Hematopoietic multipotent progenitor cell treated with erythropoietin and hydrocortisone succinate and interleukin-3 and kit ligand, for 17 days (in vitro differentiated cells): ENCODE data around the gene PIM1.
"Not testable (repeated sequence)": the region's sequence is repeated elsewhere in the genome, so short reads cannot be mapped to it uniquely, and the experiment has no call there.

Experiments
- DNase-seq: peaks from one replicate; pipeline ENCODE4 v3.0.0-alpha.2; 2015; ENCODE audit warnings: low spot score

Gene PIM1

DNA sequence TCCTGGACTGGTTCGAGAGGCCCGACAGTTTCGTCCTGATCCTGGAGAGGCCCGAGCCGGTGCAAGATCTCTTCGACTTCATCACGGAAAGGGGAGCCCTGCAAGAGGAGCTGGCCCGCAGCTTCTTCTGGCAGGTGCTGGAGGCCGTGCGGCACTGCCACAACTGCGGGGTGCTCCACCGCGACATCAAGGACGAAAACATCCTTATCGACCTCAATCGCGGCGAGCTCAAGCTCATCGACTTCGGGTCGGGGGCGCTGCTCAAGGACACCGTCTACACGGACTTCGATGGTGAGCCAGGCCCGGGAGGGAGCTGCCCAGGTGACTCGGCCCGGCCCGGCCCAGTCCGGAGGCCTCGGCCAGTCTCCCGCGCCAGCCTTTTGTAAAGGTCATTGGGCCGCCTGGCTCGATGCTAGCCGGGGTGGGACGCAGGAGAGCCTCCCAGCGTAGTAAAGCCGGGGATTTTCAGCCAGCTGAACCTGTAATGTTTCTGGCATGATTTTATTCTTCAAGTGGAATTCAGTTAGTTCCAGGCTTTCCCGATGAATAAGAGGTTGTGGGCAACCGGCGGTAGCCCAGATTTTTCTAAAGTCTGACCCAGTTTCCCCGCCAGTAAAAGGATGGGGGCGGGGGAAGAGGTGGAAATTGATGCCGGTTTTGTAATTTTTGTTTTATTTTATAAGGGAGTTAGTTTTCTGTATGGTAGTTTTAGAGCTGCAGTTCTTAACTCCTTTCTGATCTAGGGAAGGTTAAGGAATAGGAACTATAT is 1.4 kb downstream of the PIM1 start:
- DNase-seq = peak; percentile 82

DNA sequence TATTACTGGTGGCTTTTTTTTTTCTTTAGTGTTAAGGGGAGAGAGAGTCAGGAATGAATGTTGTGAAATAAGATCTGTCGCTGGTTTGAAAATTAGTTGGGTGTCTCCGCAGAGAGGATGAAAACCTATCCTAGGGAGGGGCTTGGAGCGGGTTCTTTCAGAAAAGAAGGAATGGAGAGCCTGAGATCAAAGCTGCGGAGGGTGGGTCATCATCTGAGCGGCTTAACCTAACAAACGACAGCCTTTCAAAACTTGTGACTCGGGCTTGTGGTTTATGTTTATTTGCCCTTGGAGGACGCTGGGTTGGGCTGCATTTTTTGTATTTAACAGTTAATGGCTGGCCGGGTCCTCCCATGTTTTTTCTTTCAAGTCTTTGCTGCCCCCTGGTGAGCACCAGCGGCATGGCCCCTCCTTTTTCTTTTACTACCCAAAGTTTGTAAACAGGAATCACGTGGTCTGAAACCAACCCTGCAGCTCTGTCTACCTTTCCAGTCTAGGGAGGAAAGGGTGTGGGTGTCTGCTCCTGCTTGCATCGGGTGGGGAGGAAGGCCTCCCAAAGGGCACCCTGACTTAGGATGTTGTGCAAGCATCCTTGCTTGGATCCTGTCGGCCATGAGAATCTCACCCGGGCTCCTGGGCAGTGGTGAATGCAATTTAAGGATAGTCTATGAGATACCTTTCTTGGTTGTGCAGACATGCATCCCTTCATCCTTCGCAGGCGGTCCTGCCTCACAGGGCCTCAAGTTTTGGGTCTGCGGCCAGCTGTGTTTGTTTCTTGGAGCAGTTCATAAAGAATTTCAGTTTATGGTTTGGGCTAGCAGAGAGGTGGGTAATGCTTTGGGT is 2.2 kb downstream of the PIM1 start:
- DNase-seq = peak; percentile 99

DNA sequence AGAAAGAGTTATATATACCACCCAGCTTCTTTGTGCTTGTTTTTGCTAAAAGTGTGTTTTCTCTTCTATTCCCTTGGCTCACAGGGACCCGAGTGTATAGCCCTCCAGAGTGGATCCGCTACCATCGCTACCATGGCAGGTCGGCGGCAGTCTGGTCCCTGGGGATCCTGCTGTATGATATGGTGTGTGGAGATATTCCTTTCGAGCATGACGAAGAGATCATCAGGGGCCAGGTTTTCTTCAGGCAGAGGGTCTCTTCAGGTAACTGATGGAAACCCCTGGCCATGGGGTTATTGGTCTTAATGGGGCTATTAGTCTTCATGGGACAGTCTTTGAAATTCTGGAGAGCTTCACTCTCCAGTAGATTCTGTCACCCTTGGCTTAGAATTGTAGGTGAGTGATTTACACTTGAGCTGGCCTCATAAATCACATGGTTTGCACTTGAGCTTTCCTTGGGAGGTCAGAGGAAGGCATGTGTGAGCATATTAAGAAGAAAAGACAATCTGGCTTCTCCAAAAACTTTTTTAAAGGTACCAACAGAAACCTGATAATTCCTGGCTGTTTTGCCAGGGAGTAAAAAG is 3.0 kb downstream of the PIM1 start:
- no peak for DNase-seq

DNA sequence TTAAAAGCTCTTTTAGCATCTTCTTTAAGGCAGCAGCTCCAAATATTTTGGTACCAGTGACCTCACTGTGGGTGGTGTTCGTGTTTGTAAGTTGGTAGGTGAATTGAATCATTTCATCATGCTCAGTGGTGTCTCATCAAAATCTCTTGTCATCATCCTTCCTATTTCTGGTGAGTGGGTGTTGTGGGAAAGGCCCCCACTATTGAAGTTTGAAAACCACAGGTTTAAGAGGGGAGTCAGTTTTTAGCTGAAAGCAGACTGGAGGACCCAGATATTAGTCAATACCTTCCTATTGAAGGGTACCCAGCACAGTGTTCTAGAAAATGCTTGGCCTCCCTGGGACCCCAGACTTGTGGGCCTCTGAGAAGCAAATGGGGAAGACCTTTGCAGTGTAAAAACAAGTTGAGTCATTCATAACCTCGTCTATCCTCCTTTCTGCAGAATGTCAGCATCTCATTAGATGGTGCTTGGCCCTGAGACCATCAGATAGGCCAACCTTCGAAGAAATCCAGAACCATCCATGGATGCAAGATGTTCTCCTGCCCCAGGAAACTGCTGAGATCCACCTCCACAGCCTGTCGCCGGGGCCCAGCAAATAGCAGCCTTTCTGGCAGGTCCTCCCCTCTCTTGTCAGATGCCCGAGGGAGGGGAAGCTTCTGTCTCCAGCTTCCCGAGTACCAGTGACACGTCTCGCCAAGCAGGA is 3.7 kb downstream of the PIM1 start:
- peak; percentile 92 for DNase-seq

DNA sequence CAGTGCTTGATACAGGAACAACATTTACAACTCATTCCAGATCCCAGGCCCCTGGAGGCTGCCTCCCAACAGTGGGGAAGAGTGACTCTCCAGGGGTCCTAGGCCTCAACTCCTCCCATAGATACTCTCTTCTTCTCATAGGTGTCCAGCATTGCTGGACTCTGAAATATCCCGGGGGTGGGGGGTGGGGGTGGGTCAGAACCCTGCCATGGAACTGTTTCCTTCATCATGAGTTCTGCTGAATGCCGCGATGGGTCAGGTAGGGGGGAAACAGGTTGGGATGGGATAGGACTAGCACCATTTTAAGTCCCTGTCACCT is 4.2 kb downstream of the PIM1 start:
- DNase-seq = no peak

DNA sequence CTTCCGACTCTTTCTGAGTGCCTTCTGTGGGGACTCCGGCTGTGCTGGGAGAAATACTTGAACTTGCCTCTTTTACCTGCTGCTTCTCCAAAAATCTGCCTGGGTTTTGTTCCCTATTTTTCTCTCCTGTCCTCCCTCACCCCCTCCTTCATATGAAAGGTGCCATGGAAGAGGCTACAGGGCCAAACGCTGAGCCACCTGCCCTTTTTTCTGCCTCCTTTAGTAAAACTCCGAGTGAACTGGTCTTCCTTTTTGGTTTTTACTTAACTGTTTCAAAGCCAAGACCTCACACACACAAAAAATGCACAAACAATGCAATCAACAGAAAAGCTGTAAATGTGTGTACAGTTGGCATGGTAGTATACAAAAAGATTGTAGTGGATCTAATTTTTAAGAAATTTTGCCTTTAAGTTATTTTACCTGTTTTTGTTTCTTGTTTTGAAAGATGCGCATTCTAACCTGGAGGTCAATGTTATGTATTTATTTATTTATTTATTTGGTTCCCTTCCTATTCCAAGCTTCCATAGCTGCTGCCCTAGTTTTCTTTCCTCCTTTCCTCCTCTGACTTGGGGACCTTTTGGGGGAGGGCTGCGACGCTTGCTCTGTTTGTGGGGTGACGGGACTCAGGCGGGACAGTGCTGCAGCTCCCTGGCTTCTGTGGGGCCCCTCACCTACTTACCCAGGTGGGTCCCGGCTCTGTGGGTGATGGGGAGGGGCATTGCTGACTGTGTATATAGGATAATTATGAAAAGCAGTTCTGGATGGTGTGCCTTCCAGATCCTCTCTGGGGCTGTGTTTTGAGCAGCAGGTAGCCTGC is 4.8 kb downstream of the PIM1 start:
- DNase-seq = peak; percentile 70

DNA sequence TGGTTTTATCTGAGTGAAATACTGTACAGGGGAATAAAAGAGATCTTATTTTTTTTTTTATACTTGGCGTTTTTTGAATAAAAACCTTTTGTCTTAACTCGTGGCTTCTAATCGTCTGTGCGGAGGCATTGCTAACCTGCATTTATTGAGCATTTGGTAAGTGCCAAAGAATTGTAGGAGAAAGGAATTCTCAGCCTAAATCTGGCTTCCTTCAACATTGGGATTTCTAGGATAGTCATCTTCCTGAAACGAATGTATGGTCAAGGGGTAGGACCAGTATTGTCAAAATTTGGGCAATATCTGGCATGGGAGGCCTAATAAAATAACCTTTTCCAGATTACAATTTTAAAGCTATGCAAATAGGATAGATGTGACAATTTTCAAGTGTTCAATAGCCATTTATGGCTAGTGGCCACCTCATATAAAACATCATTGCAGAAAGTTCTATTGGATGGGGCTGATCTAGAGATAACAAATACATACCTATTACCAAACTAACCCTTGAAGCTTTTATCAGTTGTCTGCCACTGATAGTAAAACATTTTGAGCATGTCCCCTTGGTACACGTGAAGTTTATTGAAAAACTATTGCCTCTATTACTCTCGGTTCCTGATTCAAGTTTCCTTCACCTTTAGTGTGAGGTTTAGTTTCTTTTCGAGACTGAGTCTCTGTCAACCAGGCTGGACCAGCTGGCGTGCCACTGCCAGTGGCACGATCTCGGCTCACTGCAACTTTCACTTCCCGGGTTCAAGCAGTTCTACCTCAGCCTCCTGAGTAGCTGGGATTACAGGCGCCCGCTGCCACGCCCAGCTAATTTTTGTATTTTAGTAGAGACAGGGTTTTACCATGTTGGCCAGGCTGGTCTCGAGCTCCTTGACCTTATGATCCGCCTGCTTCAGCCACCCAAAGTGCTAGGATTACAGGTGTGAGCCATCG is 5.6 kb downstream of the PIM1 start:
- DNase-seq = peak; percentile 76

DNA sequence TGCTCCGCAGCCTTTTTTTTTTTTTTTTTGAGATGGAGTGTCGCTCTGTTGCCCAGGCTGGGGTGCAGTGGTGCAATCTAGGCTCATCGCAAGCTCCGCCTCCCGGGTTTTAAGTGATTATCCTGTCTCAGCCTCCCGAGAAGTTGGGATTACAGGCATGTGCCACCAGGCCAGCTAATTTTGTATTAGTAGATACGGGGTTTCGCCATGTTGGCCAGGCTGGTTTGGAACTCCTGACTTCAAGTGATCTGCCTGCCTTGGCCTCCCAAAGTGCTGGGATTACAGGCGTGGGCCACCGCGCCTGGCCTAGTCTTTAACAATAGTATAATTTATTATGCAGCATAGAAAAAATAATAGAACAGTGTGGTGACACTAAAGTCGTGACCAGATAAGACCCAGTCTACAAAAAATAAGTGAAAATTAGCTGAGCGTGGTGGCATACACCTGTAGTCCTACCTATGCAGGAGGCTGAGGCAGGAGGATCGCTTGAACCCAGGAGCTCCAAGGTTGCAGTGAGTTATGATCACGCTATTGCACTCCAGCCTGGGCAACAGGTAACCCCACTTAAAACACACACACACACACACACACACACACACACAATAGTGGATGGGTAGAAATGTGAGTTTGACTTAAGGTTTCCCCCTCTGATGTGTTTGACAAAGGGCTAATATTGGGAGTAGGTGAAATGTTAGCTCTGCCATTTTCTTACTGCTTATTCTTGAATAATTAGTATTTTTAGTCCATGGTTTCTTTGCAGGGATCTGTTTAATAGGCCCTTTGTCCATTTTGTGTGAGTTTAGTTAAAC is 6.5 kb downstream of the PIM1 start:
- peak; percentile 73 for DNase-seq

DNA sequence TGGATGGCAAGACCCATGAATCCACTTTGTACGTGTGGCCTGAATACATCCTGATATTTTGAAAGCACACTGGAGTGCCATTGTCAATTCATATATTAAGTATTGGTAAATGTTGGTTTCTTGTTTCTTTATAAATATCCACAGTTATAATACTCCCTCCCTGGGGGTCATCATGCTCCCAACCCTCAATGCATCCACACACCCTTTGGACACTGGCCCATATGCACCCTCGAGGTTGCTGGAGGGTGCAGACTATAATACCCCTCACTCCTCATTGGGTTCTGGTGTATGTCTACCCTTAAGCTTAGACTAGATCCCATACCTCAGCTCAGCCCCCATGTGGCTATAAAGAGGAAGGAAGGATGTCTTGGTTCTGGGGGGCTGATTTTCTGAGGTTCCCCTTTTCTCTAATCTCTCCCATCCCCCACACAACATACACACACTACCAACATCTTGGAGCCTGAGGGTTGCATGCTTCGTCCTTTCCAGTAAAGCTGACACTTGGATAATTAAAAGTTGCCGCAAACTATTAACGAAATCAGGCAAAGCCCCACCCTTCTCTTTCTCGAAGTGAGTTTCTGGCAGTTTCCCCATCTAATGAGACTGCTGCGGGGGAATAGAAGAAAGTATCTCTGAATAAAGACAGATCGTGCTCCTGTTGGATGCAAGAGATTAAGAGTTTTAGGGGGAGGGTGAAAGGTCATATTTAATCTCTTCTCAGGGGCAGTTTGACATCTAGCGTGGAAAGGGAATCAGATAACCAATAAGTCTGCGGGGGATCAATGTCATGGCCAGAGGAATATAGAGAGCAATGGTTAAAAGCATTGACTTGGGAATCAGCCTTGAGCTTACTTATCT is 7.4 kb downstream of the PIM1 start:
- peak; percentile 67 for DNase-seq

DNA sequence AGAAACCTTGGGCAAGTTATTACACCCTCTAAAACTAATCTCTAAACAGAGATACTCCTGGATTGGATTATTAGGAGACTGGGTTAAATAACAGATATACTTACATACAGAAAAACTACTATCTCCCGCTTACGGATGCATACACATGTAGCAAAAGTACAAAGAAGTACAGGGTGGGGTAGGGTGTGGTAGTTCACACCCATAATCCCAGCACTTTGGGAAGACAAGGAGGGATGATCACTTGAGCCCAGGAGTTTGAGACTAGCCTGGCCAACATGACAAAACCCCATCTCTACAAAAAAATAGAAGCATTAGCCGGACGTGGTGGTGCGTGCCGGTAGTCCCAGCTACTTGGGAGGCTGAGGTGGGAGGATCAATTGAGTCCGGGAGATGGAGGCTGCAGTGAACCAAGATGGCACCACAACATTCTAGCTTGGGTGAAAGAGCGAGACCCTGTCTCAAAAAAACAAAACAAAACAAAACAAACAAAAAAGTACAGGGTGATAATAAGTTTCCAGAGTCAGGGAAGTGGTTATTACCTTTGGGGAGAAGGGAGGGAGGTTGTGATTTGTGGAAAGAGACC is 8.1 kb downstream of the PIM1 start:
- DNase-seq = no peak

DNA sequence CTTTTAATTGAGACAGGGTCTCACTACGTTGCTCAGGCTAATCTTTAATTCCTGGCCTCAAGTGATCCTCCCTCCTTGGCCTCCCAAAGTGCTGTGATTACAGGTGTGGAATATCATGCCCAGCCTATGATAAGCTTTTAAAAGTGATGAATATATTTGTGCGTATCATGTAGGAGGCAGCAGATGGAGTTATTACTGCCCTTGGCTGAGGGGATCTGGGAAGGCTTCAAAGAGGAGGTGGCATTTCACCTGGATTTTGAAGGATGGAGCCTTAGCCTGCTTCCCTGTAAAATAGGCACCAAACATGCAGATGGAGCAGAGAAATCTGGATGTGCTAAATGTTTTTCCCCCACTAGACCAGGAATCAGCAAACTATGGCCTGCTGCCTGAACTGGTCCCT is 10.1 kb downstream of the PIM1 start:
- DNase-seq = no peak

DNA sequence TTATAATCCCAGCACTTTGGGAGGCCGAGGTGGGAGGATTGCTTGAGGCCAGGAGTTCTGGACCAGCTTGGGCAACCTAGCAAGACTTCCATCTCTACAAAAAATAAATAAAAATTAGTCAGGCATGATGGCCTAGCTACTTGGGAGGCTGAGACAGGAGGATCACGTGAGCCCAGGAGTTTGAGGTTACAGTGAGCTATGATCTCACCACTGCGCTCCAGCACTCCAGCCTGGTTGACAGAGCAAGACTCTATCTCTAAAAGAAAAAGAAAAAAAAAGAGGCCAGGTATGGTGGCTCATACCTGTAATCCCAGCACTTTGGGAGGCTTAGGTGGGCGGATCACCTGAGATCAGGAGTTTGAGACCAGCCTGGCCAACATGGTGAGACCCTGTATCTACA is 10.7 kb downstream of the PIM1 start:
- DNase-seq = not testable (repeated sequence)

DNA sequence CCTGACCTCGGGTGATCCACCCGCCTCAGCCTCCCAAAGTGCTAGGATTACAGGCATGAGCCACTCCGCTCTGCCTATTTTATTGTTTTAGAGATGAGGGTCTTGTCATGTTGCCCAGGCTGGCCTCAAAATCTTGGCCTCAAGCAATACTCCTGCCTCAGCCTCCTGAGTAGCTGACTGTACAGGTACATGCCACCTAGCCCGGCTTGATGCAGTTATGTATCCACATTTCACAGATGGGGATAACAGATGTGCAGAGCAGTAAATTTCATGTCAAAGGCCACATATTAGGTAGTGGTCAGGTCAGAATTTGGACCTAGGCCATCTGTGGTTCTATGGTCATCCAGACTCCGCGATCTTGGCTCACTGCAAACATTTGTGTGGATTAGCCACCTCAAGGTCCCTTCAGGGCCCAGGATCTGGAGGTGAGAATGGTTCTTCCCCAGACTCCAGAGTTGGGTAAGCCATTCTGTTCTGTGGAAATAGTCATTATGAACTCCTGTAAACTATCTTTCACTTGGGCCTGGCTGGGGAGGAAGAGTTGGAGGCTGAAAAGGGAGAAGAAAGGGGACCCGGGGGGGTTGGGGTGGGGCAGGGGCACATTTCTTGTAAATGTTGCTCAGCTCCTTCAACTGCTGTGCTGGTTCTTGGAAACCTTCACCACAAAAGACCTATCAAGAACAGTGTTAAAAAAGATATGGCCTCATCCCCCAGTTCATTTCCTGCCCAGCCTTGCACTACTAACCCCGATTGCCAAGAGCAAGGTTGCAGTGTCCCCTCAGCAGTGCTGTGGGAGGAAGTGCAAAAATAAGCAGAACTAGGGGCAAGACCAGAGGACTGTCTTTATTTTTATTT is 13.0 kb downstream of the PIM1 start:
- DNase-seq = peak; percentile 35

DNA sequence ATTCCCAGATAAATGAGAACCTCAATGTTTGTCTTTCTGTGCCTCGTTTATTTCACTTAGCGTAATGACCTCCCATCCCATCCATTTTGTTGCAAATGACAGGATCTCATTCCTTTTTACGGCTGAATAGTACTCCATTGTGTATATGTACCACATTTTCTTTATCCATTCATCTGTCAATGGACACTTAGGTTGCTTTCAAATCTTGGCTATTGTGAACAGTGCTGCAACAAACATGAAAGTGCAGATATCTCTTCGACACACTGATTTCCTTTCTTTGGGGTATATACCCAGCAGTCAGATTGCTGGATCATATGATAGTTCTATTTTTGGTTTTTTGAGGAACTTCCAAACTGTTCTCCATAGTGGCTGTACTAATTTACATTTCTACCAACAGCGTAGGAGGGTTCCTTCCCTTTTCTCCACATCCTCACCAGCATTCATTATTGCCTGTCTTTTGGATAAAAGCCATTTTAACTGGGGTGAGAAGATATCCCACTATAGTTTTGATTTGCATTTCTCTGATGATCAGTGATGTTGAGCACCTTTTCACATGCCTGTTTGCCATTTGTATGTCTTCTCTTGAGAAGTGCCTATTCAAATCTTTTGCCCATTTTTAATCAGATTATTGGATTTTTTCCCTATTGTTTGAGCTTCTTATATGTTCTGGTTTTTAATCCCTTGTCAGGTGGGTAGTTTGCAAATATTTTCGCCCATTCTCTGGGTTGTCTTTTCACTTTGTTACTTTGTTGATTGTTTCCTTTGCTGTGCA is 16.2 kb downstream of the PIM1 start:
- DNase-seq = not testable (repeated sequence)

DNA sequence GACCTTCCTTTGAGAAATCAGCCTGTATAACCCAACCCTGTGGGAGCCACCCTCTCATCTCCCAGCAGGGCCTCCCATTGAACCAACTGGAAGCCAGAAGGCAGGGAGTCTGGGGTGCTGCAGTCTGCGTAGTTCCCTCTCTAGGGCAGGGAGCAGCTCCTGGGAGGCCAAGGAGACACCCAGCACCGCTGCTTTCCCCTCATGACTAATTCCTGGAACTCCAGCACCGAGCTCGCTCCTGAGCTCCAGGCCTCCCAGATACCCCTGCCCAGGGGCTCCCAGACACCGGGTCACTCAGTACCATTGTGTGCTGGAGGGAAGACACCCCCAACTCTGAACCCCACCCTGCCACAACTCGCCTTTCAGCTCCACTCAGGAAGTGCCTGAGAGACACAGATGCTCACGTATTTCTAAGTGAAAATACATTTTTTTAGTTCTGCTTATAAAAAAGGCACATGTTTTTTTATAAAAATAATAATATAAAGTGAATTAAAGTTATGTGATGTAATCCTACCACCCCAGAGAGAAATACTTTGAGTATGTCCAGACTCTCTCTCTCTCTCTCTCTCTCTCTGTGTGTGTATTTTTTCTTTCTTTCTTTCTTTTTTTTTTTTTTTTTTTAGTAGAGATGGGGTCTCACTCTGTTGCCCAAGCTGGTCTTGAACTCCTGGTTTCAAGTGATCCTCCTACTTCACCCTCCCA is 17.5 kb downstream of the PIM1 start:
- peak; percentile 31 for DNase-seq

DNA sequence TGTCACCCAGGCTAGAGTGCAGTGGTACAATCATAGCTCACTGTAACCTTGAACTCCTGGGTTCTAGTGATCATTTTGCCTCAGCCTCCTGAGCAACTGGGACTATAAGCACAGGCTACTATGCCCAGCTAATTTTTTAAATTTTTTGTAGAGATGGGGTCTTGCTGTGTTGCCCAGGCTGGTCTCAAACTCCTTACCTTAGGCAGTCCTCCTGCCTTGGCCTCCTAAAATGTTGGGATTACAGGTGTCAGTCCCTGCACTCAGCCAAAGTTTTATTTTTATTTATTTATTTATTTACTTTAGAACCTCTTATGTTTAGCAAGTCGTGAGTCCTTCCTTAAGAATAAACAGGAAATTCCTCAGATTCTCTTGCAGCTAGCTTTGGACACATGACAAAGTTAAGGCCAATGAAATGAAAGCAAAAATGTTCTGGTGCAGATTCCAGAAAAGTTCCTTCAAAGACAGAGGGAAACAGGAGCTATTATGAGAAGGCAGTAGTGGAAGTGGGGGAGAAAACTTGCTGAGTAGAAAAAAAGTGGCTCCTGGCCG is 19.1 kb downstream of the PIM1 start:
- DNase-seq = no peak
